ENCODE measurements around the gene PARVB. TPM values are rescaled to one million over a fixed set of nuclear protein-coding genes. Genes with fewer than 3 reads are reported as not detected.

The PARVB gene
- total RNA-seq, 4 donors from 2014 or later: 59.5 to 82.0 (median 61.2) TPM

GRCh38 chr22:44162960-44163359, 138.9 kb downstream of the PARVB start:
- TF ChIP-seq, protein P1, sequence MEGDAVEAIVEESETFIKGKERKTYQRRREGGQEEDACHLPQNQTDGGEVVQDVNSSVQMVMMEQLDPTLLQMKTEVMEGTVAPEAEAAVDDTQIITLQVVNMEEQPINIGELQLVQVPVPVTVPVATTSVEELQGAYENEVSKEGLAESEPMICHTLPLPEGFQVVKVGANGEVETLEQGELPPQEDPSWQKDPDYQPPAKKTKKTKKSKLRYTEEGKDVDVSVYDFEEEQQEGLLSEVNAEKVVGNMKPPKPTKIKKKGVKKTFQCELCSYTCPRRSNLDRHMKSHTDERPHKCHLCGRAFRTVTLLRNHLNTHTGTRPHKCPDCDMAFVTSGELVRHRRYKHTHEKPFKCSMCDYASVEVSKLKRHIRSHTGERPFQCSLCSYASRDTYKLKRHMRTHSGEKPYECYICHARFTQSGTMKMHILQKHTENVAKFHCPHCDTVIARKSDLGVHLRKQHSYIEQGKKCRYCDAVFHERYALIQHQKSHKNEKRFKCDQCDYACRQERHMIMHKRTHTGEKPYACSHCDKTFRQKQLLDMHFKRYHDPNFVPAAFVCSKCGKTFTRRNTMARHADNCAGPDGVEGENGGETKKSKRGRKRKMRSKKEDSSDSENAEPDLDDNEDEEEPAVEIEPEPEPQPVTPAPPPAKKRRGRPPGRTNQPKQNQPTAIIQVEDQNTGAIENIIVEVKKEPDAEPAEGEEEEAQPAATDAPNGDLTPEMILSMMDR (IDR thresholded peaks at IDR 0.05): no peak
- no peak for ATAC-seq (ENCODE audit: low FRiP score)
- DNase-seq (ENCODE audit: low spot score): no peak

DNA sequence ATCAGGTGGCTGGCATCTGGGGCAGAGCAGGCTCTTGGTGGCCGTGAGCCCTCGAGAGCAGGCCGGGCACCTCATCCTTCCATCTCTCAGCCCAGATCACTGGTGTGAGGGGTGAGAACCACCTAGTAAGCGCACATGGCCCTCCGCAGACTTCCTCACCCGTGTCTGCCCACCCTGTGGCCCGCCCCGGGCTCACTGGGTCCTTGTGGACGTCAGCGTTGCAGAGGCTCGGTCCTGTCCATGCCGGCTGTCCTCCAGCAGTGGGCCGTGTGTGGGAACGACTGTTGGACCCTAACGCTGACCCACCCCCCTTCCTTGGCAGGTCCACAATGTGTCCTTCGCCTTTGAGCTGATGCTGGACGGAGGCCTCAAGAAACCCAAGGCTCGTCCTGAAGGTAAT, 139.4 kb downstream of the PARVB start:
- TF ChIP-seq, protein P1 (IDR thresholded peaks at IDR 0.05): no peak
- DNase-seq (ENCODE audit: low spot score): no peak
- ATAC-seq (ENCODE audit: low FRiP score): no peak

GRCh38 chr22:44164031-44164430, 139.9 kb downstream of the PARVB start:
- TF ChIP-seq, protein P1 (IDR thresholded peaks at IDR 0.05): no peak
- DNase-seq (ENCODE audit: low spot score) (no peak), ATAC-seq (ENCODE audit: low FRiP score) (no peak)

DNA sequence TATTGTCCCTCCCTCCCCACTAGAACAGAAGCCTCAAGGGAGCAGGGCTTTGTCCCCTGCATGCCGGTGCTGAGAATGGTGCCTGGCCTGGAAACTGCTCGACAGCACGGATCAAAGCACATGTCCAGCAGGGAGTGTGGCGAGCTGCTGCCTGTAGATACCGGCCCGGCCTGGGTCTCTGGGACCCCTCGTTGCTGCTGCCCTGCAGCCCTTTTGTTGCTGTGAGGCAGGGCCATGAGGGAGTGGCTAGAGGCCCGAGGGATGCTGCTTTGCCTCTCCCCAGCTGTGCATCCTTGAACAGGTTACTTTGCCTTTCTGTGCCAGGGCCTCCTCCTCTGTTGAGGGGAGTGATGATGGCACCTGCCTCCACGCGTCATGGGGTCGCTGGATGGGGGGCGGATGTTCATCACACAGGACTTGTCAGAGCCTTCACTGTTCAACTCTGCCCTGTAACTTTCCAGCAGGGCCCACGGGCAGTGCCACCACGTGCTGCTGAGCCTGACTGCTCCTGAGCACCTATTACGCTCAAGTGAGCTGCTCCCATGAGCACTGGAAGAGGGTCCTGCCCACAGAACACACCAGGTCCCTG, 141.3 kb downstream of the PARVB start:
- DNase-seq (ENCODE audit: low spot score): no peak
- ATAC-seq (ENCODE audit: low FRiP score): no peak
- TF ChIP-seq, protein P1 (IDR thresholded peaks at IDR 0.05): no peak

DNA sequence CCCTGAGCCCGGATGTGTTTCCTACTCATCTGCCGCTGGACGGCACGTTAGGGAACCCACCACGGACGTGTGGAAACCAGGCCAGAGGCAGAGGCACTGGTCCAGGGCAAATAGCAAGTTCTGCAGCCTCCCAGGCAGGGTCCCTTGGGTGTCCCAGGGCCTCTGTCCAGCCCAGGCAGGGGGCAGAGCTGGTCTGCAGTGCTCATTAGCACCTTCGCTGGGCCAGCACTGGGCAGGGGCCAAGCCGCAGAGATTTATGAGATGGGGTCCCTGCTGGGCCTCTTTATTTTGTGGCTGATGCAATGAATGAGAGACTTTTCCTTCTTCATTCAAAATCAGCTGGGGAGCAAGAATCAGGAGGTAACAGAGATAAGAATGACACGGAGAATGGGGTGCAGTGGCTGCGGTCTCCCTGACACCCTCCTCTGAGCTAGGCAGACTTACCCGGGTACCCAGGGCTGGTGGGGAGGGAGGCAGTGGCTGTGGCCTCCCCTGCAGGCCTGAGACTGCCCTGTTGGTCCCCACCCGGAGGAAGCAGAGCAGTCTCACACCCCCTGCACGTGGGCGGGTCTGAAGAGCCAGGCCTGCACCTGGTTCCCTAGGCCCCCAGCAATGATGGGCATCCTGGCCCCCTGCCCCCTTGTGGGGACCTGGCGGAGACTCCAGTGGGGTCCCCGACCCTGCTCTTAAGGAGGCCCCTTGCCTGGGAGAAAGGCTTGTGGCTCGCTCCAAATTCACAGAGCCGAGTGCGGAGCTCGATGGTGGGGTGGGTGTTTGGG, 142.6 kb downstream of the PARVB start:
- TF ChIP-seq, protein P1 (IDR thresholded peaks at IDR 0.05): no peak
- ATAC-seq (ENCODE audit: low FRiP score): no peak
- DNase-seq (ENCODE audit: low spot score): no peak

GRCh38 chr22:44167501-44167900, 143.4 kb downstream of the PARVB start:
- DNase-seq (ENCODE audit: low spot score): no peak
- TF ChIP-seq, protein P1 (IDR thresholded peaks at IDR 0.05): no peak
- no peak for ATAC-seq (ENCODE audit: low FRiP score)

GRCh38 chr22:44168206-44168605, 144.1 kb downstream of the PARVB start:
- DNase-seq (ENCODE audit: low spot score) (no peak), ATAC-seq (ENCODE audit: low FRiP score) (no peak)
- TF ChIP-seq, protein P1 (IDR thresholded peaks at IDR 0.05): no peak

All from omental fat pad (tissue), 4 donors.